Lower lobe of right lung (tissue), 2 donors: ENCODE data around the gene SEPTIN2. TPM values are rescaled to one million over a fixed set of nuclear protein-coding genes. Genes with fewer than 3 reads are reported as not detected.
A peak's percentile ranks its signal among the peaks of the same experiment; 100 is the strongest.
"Not testable (repeated sequence)": the region's sequence is repeated elsewhere in the genome, so short reads cannot be mapped to it uniquely, and the experiment has no call there.

Experiments
- ATAC-seq, 2 donors: fragments of 200-7000 bp; cut with Tn5 transposase; one replicate each; pipeline ENCODE4 v1.9.1; 2020 to 2022; ENCODE audit warnings: mild to moderate bottlenecking in 2 of 2, moderate library complexity in 2 of 2
- DNase-seq: peaks from one replicate; pipeline ENCODE4 v3.0.0-alpha.2; 2020
- H3K27ac ChIP-seq: fragments of 200-600 bp; one replicate; pipeline ENCODE4 v1.8.0; 2022
- H3K27me3 ChIP-seq: fragments of 200-600 bp; one replicate; pipeline ENCODE4 v1.8.0; 2022; ENCODE audit warnings: low read depth
- H3K36me3 ChIP-seq: fragments of 200-600 bp; one replicate; pipeline ENCODE4 v1.8.0; 2022; ENCODE audit warnings: mild to moderate bottlenecking
- H3K4me1 ChIP-seq: fragments of 200-600 bp; one replicate; pipeline ENCODE4 v1.8.0; 2022
- H3K4me3 ChIP-seq: fragments of 200-600 bp; one replicate; pipeline ENCODE4 v1.8.0; 2022; ENCODE audit warnings: mild to moderate bottlenecking
- H3K9me3 ChIP-seq: fragments of 200-600 bp; one replicate; pipeline ENCODE4 v1.8.0; 2022
- CTCF ChIP-seq: fragments of 200-600 bp; IDR thresholded peaks from one replicate; pipeline ENCODE4 v1.8.0; 2022; ENCODE audit warnings: antibody characterized with exemption, mild to moderate bottlenecking
- intact Hi-C: fragments of 100-400 bp; cut with DNase I; formaldehyde crosslinking; loops from one replicate; pipeline ENCODE4 v1.11.0; 2022
- total RNA-seq: library from RNA; stranded (reverse); fragmentation: NEBNext Ultra II Directional; extraction: Animal tissue kit (Norgen Biotek cat#: 25700); gene quantifications from one replicate; pipeline ENCODE4 v1.2.1, GENCODE V29; 2021
- donor health status: DM: no; HTN: yes; CAD: no; lungs with severe emphysema.

SEPTIN2 gene
- total RNA-seq, 1 donor from 2014 or later: 255 TPM

- Histone ChIP-seq H3K9me3 (no peaks in the 10 kb centered on the region), H3K27me3 (no peaks in the 10 kb centered on the region), H3K4me1 (peaks cover 12% of the 10 kb centered on the region), H3K36me3 (peaks cover 25% of the 10 kb centered on the region), H3K4me3 (no peak overlapping the region), H3K27ac (no peak overlapping the region)
- intact Hi-C loops: no loop called here
- no peak for DNase-seq
- TF ChIP-seq CTCF: no peak
- ATAC-seq: no peak
Observed at GRCh38 chr2:241372361-241372992, 56.8 kb downstream of the SEPTIN2 start.

- H3K27ac ChIP-seq: no peak overlapping the region
- DNase-seq (no peak), ATAC-seq (no peak)
- H3K9me3 ChIP-seq: no peaks in the 10 kb centered on the region
- no peaks in the 10 kb centered on the region for H3K27me3 ChIP-seq
- no peak overlapping the region for H3K4me3 ChIP-seq
- peaks cover 8% of the 10 kb centered on the region for H3K4me1 ChIP-seq
- intact Hi-C loops: no loop called here
- H3K36me3 ChIP-seq: peaks cover 25% of the 10 kb centered on the region
- no peak for TF ChIP-seq CTCF
Observed at GRCh38 chr2:241373446-241373845, 57.7 kb downstream of the SEPTIN2 start.

GRCh38 chr2:241373906-241374305 lies 58.2 kb downstream of the SEPTIN2 start:
- DNase-seq, H3K4me3 ChIP-seq, H3K4me1 ChIP-seq, ATAC-seq, H3K27me3 ChIP-seq, intact Hi-C loops, H3K9me3 ChIP-seq, H3K27ac ChIP-seq: not testable (repeated sequence)
- peaks cover 25% of the 10 kb centered on the region for H3K36me3 ChIP-seq

- DNase-seq (no peak), ATAC-seq (no peak)
- no peak for TF ChIP-seq CTCF
- H3K9me3 ChIP-seq: no peaks in the 10 kb centered on the region
- no peak overlapping the region for H3K27ac ChIP-seq
- H3K4me3 ChIP-seq: no peak overlapping the region
- intact Hi-C loops: no loop called here
- peaks cover 15% of the 10 kb centered on the region for H3K4me1 ChIP-seq
- peaks cover 25% of the 10 kb centered on the region for H3K36me3 ChIP-seq
- no peaks in the 10 kb centered on the region for H3K27me3 ChIP-seq
Observed at GRCh38 chr2:241375300-241375699, 59.6 kb downstream of the SEPTIN2 start.

GRCh38 chr2:241376808-241377207 lies 61.1 kb downstream of the SEPTIN2 start:
- Histone ChIP-seq H3K27me3 (no peaks in the 10 kb centered on the region), H3K4me1 (peaks cover 28% of the 10 kb centered on the region), H3K27ac (no peak overlapping the region), H3K4me3 (no peak overlapping the region), H3K36me3 (peaks cover 29% of the 10 kb centered on the region), H3K9me3 (no peaks in the 10 kb centered on the region)
- intact Hi-C loops: no loop called here
- DNase-seq: no peak
- TF ChIP-seq CTCF: no peak
- no peak for ATAC-seq

GRCh38 chr2:241378816-241379215 lies 63.1 kb downstream of the SEPTIN2 start:
- H3K36me3 ChIP-seq: peaks cover 21% of the 10 kb centered on the region
- no peaks in the 10 kb centered on the region for H3K27me3 ChIP-seq
- H3K4me1 ChIP-seq: peaks cover 36% of the 10 kb centered on the region
- no peaks in the 10 kb centered on the region for H3K9me3 ChIP-seq
- no peak for TF ChIP-seq CTCF
- H3K4me3 ChIP-seq: no peak overlapping the region
- ATAC-seq (no peak), DNase-seq (no peak)
- peak overlapping the region; percentile 41 for H3K27ac ChIP-seq
- intact Hi-C loops: no loop called here
